ENCODE measurements around the gene RAB36.

RAB36 gene

GRCh38 chr22:23103199-23103954 is 41.9 kb upstream of the RAB36 start:
- TF ChIP-seq, protein P1, sequence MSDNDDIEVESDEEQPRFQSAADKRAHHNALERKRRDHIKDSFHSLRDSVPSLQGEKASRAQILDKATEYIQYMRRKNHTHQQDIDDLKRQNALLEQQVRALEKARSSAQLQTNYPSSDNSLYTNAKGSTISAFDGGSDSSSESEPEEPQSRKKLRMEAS (IDR thresholded peaks at IDR 0.05): no peak
- TF ChIP-seq EGR1 (IDR thresholded peaks at IDR 0.05): no peak

DNA sequence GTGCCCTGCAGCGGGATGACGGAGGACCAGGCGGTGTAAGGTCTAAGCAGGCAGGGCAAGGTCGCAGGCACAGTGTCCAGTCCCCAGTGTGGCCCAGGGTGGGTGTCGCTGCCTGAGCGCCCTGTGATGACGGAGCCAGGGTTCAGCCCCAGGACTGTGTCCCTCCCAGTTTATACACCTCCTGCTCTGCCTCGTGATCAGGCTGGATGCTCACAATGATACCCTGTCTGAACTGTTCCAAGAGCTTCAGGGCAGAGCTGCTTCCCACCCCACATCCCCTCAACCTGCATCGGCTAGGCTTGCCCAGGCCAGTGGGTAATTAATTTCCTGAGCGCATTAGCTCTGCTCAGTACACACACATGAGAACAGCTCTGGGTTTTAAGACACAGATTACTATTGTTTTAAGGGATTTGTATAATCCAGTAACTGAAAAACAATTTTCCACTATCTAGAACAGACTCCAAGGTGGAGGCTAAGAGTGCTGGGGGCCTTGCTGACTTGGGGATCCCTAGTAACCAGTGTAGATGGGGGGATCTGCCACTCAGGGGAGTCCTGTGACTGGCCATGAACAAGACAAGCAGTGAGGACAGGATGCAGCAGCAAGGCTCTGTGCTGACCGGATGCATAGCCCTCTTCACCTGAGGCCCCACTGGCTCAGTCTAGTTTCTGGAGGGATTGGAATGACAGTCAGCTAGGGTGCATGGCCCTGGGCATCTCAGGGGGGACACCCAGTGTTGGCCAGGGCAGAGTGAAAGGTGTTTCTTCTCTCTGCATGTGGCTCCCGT is 40.9 kb upstream of the RAB36 start:
- TF ChIP-seq, protein P1 (IDR thresholded peaks at IDR 0.05): no peak
- no peak for TF ChIP-seq RAD21 (IDR thresholded peaks at IDR 0.05; ENCODE audit: low read depth)
- no peak for TF ChIP-seq TEAD4 (IDR thresholded peaks at IDR 0.05)
- no peak for TF ChIP-seq EGR1 (IDR thresholded peaks at IDR 0.05)
- TF ChIP-seq, protein P2, sequence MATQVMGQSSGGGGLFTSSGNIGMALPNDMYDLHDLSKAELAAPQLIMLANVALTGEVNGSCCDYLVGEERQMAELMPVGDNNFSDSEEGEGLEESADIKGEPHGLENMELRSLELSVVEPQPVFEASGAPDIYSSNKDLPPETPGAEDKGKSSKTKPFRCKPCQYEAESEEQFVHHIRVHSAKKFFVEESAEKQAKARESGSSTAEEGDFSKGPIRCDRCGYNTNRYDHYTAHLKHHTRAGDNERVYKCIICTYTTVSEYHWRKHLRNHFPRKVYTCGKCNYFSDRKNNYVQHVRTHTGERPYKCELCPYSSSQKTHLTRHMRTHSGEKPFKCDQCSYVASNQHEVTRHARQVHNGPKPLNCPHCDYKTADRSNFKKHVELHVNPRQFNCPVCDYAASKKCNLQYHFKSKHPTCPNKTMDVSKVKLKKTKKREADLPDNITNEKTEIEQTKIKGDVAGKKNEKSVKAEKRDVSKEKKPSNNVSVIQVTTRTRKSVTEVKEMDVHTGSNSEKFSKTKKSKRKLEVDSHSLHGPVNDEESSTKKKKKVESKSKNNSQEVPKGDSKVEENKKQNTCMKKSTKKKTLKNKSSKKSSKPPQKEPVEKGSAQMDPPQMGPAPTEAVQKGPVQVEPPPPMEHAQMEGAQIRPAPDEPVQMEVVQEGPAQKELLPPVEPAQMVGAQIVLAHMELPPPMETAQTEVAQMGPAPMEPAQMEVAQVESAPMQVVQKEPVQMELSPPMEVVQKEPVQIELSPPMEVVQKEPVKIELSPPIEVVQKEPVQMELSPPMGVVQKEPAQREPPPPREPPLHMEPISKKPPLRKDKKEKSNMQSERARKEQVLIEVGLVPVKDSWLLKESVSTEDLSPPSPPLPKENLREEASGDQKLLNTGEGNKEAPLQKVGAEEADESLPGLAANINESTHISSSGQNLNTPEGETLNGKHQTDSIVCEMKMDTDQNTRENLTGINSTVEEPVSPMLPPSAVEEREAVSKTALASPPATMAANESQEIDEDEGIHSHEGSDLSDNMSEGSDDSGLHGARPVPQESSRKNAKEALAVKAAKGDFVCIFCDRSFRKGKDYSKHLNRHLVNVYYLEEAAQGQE (IDR thresholded peaks at IDR 0.05; ENCODE audit: low read depth): no peak
- no peak for TF ChIP-seq NFIC (IDR thresholded peaks at IDR 0.05)
- TF ChIP-seq CREB1 (IDR thresholded peaks at IDR 0.05; ENCODE audit: low read depth): no peak
- TF ChIP-seq, protein P3, sequence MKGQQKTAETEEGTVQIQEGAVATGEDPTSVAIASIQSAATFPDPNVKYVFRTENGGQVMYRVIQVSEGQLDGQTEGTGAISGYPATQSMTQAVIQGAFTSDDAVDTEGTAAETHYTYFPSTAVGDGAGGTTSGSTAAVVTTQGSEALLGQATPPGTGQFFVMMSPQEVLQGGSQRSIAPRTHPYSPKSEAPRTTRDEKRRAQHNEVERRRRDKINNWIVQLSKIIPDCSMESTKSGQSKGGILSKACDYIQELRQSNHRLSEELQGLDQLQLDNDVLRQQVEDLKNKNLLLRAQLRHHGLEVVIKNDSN (IDR thresholded peaks at IDR 0.05): no peak
- TF ChIP-seq EP300 (IDR thresholded peaks at IDR 0.05; ENCODE audit: borderline replicate concordance): no peak
- no peak for TF ChIP-seq CEBPB (IDR thresholded peaks at IDR 0.05)
- TF ChIP-seq FOXM1 (IDR thresholded peaks at IDR 0.05; ENCODE audit: borderline replicate concordance, low read depth): no peak
- no peak for TF ChIP-seq TCF12 (IDR thresholded peaks at IDR 0.05; ENCODE audit: low read depth)
- TF ChIP-seq YY1 (IDR thresholded peaks at IDR 0.05; ENCODE audit: low read depth): no peak
- no peak for TF ChIP-seq ZBTB7A (IDR thresholded peaks at IDR 0.05; ENCODE audit: low read depth)

DNA sequence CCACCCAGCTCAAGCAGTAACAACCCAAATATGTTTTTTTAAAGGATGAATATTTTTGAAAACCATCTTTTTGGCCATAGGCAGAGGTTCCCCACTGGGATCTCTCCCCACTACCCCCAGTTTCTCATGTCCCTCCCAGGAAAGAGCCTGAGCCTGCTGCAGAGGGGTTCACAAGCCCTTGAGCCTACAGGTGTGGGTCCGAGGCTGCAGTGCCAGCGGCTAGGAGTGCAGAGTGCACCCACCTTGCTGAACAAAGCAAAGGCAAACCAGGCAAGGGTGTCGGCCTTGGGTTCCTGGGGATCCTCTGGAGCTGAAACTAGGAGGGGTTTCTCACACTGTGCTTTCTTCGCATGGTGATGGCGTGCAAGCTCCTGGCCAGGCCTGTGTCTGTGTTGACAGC is 40.0 kb upstream of the RAB36 start:
- TF ChIP-seq TAF1 (IDR thresholded peaks at IDR 0.05; ENCODE audit: low read depth) (no peak), CEBPB (IDR thresholded peaks at IDR 0.05) (no peak), RAD21 (IDR thresholded peaks at IDR 0.05; ENCODE audit: low read depth) (no peak), TEAD4 (IDR thresholded peaks at IDR 0.05) (no peak), TCF12 (IDR thresholded peaks at IDR 0.05; ENCODE audit: low read depth) (no peak), FOXM1 (IDR thresholded peaks at IDR 0.05; ENCODE audit: borderline replicate concordance, low read depth) (no peak)
- TF ChIP-seq, protein P2 (IDR thresholded peaks at IDR 0.05; ENCODE audit: low read depth): no peak

DNA sequence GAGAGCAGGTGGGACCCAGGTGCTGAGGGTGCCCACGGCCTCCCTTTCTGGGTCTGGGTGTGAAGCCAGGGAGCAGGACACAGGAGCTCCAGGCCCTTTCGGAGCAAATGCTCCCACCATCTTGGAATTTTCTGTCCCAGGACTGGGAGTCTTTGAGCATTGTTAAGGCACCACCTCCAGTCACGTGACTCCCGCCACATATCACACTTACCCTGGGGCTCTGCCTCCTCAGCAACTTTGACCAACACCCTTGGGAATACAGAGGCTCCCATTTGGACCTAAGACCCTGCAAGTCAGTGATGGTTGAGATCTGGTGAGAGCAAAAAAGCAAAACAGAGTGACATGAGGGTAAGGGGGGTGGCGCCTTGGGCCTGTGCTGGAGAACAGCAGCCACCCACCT is 39.4 kb upstream of the RAB36 start:
- TF ChIP-seq ZBTB7A (IDR thresholded peaks at IDR 0.05; ENCODE audit: low read depth): no peak
- TF ChIP-seq, protein P2 (IDR thresholded peaks at IDR 0.05; ENCODE audit: low read depth): no peak
- TF ChIP-seq CREB1 (IDR thresholded peaks at IDR 0.05; ENCODE audit: low read depth): no peak
- no peak for TF ChIP-seq YY1 (IDR thresholded peaks at IDR 0.05; ENCODE audit: low read depth)
- no peak for TF ChIP-seq TCF12 (IDR thresholded peaks at IDR 0.05; ENCODE audit: low read depth)

DNA sequence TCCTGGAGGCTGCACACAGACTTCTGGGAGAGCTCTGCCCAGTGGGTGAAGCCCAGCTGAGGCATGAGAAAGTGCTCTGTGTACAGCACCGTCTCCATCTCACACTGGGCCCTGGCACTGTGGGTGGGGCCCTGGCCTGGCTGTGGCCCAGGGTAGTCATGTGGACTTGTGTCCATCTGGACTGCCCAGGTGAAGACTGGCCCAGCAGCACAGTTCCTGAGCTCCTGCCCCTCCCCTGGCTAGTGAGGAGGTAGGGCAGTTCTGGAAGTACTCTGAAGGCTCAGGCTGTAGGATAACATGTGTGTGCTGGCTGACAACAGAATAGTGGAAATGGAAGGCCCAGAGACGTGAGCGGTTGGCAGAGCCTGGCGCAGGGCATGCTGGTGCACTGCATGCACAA is 38.9 kb upstream of the RAB36 start:
- TF ChIP-seq, protein P3 (IDR thresholded peaks at IDR 0.05): no peak
- TF ChIP-seq TAF1 (IDR thresholded peaks at IDR 0.05; ENCODE audit: low read depth) (no peak), YY1 (IDR thresholded peaks at IDR 0.05; ENCODE audit: low read depth) (no peak)
